ENCODE measurements around the gene TP63.

The TP63 gene

GRCh38 chr3:189624130-189624529, 7.1 kb upstream of the TP63 start:
- H2BK12ac ChIP-seq (ENCODE audit: low read length in 2 of 2): no peak overlapping the region

GRCh38 chr3:189625071-189625470, 6.1 kb upstream of the TP63 start:
- Histone ChIP-seq H3K4me2 (ENCODE audit: low read length, poor library complexity, severe bottlenecking) (no peak overlapping the region), H2BK15ac (ENCODE audit: low read depth, poor library complexity, severe bottlenecking) (no peak overlapping the region), H3K4ac (ENCODE audit: low read depth in 1 of 2, low read length in 2 of 2) (no peak overlapping the region), H3K27ac (ENCODE audit: low read length, poor library complexity, severe bottlenecking) (no peak overlapping the region), H2BK12ac (ENCODE audit: low read length in 2 of 2) (no peak overlapping the region), H4K91ac (ENCODE audit: low read length) (no peak overlapping the region), H3K23ac (ENCODE audit: low read length in 2 of 2) (no peak overlapping the region), H2AFZ (ENCODE audit: low read depth, low read length) (no peak overlapping the region), H3K4me1 (ENCODE audit: control insufficient read depth, insufficient read depth, low read depth, low read length) (no peaks in the 10 kb centered on the region), H4K8ac (ENCODE audit: low read length) (no peak overlapping the region), H2AK5ac (ENCODE audit: low read length, severe bottlenecking) (no peak overlapping the region), H3K9me3 (ENCODE audit: control insufficient read depth, low read length) (no peaks in the 10 kb centered on the region), H3K18ac (ENCODE audit: low read depth in 1 of 2, low read length in 2 of 2) (no peak overlapping the region), H3K27me3 (ENCODE audit: control insufficient read depth in 1 of 2, insufficient read depth in 1 of 2, low read length in 2 of 2) (no peaks in the 10 kb centered on the region), H3K4me3 (ENCODE audit: insufficient read depth in 1 of 2, low read depth in 1 of 2, low read length in 2 of 2) (no peak overlapping the region), H3K79me1 (replicated peaks; ENCODE audit: low read length, poor library complexity, severe bottlenecking) (no peaks in the 10 kb centered on the region), H2BK5ac (ENCODE audit: low read depth, low read length, poor library complexity, severe bottlenecking) (no peak overlapping the region), H3K14ac (ENCODE audit: low read length in 2 of 2) (no peak overlapping the region), H2BK120ac (ENCODE audit: low read depth, low read length) (no peak overlapping the region), H3K9ac (ENCODE audit: low read length) (no peak overlapping the region), H3K36me3 (ENCODE audit: control insufficient read depth in 1 of 2, insufficient read depth in 2 of 2, low read depth in 1 of 2, low read length in 2 of 2) (no peaks in the 10 kb centered on the region)
- 83% methylated on average over 1 of the region's 3 CpGs for WGBS
- no peak for DNase-seq

More at GRCh38 chr3:189624130-189624529, 7.1 kb upstream of the TP63 start:
- Histone ChIP-seq H4K91ac (ENCODE audit: low read length) (no peak overlapping the region), H4K8ac (ENCODE audit: low read length) (no peak overlapping the region), H2AFZ (ENCODE audit: low read depth, low read length) (no peak overlapping the region), H3K18ac (ENCODE audit: low read depth in 1 of 2, low read length in 2 of 2) (no peak overlapping the region), H2BK5ac (ENCODE audit: low read depth, low read length, poor library complexity, severe bottlenecking) (no peak overlapping the region), H3K4me2 (ENCODE audit: low read length, poor library complexity, severe bottlenecking) (no peak overlapping the region), H3K14ac (ENCODE audit: low read length in 2 of 2) (no peak overlapping the region), H3K79me1 (replicated peaks; ENCODE audit: low read length, poor library complexity, severe bottlenecking) (no peaks in the 10 kb centered on the region), H3K9me3 (ENCODE audit: control insufficient read depth, low read length) (no peaks in the 10 kb centered on the region), H3K36me3 (ENCODE audit: control insufficient read depth in 1 of 2, insufficient read depth in 2 of 2, low read depth in 1 of 2, low read length in 2 of 2) (no peaks in the 10 kb centered on the region), H3K4me3 (ENCODE audit: insufficient read depth in 1 of 2, low read depth in 1 of 2, low read length in 2 of 2) (no peak overlapping the region), H3K27ac (ENCODE audit: low read length, poor library complexity, severe bottlenecking) (no peak overlapping the region), H3K9ac (ENCODE audit: low read length) (no peak overlapping the region), H2BK120ac (ENCODE audit: low read depth, low read length) (no peak overlapping the region), H3K27me3 (ENCODE audit: control insufficient read depth in 1 of 2, insufficient read depth in 1 of 2, low read length in 2 of 2) (no peaks in the 10 kb centered on the region), H3K4ac (ENCODE audit: low read depth in 1 of 2, low read length in 2 of 2) (no peak overlapping the region), H3K23ac (ENCODE audit: low read length in 2 of 2) (no peak overlapping the region), H2BK15ac (ENCODE audit: low read depth, poor library complexity, severe bottlenecking) (no peak overlapping the region), H3K4me1 (ENCODE audit: control insufficient read depth, insufficient read depth, low read depth, low read length) (no peaks in the 10 kb centered on the region), H2AK5ac (ENCODE audit: low read length, severe bottlenecking) (no peak overlapping the region)
- DNase-seq: no peak
- no CpG with 5 or more reads among the region's 1 CpG for WGBS

GRCh38 chr3:189625572-189625971, 5.6 kb upstream of the TP63 start:
- Histone ChIP-seq H3K27ac (ENCODE audit: low read length, poor library complexity, severe bottlenecking) (no peak overlapping the region), H3K14ac (ENCODE audit: low read length in 2 of 2) (no peak overlapping the region), H3K4ac (ENCODE audit: low read depth in 1 of 2, low read length in 2 of 2) (no peak overlapping the region), H2AK5ac (ENCODE audit: low read length, severe bottlenecking) (no peak overlapping the region), H3K36me3 (ENCODE audit: control insufficient read depth in 1 of 2, insufficient read depth in 2 of 2, low read depth in 1 of 2, low read length in 2 of 2) (no peaks in the 10 kb centered on the region), H2BK5ac (ENCODE audit: low read depth, low read length, poor library complexity, severe bottlenecking) (no peak overlapping the region), H2BK15ac (ENCODE audit: low read depth, poor library complexity, severe bottlenecking) (no peak overlapping the region), H3K79me1 (replicated peaks; ENCODE audit: low read length, poor library complexity, severe bottlenecking) (no peaks in the 10 kb centered on the region), H4K91ac (ENCODE audit: low read length) (no peak overlapping the region), H4K8ac (ENCODE audit: low read length) (no peak overlapping the region), H3K9ac (ENCODE audit: low read length) (no peak overlapping the region), H2BK120ac (ENCODE audit: low read depth, low read length) (no peak overlapping the region), H2BK12ac (ENCODE audit: low read length in 2 of 2) (no peak overlapping the region), H3K4me3 (ENCODE audit: insufficient read depth in 1 of 2, low read depth in 1 of 2, low read length in 2 of 2) (no peak overlapping the region), H3K4me1 (ENCODE audit: control insufficient read depth, insufficient read depth, low read depth, low read length) (no peaks in the 10 kb centered on the region), H3K9me3 (ENCODE audit: control insufficient read depth, low read length) (no peaks in the 10 kb centered on the region), H3K18ac (ENCODE audit: low read depth in 1 of 2, low read length in 2 of 2) (no peak overlapping the region), H3K27me3 (ENCODE audit: control insufficient read depth in 1 of 2, insufficient read depth in 1 of 2, low read length in 2 of 2) (no peaks in the 10 kb centered on the region), H3K23ac (ENCODE audit: low read length in 2 of 2) (no peak overlapping the region), H2AFZ (ENCODE audit: low read depth, low read length) (no peak overlapping the region), H3K4me2 (ENCODE audit: low read length, poor library complexity, severe bottlenecking) (no peak overlapping the region)
- DNase-seq: no peak
- no CpG with 5 or more reads among the region's 2 CpGs for WGBS

GRCh38 chr3:189626286-189626685, 4.9 kb upstream of the TP63 start:
- Histone ChIP-seq H2AK5ac (ENCODE audit: low read length, severe bottlenecking) (no peak overlapping the region), H2AFZ (ENCODE audit: low read depth, low read length) (no peak overlapping the region), H3K79me1 (replicated peaks; ENCODE audit: low read length, poor library complexity, severe bottlenecking) (no peaks in the 10 kb centered on the region), H2BK120ac (ENCODE audit: low read depth, low read length) (no peak overlapping the region), H3K9me3 (ENCODE audit: control insufficient read depth, low read length) (no peaks in the 10 kb centered on the region), H3K4me3 (ENCODE audit: insufficient read depth in 1 of 2, low read depth in 1 of 2, low read length in 2 of 2) (no peak overlapping the region), H4K91ac (ENCODE audit: low read length) (no peak overlapping the region), H4K8ac (ENCODE audit: low read length) (no peak overlapping the region), H3K4me1 (ENCODE audit: control insufficient read depth, insufficient read depth, low read depth, low read length) (no peaks in the 10 kb centered on the region), H3K18ac (ENCODE audit: low read depth in 1 of 2, low read length in 2 of 2) (no peak overlapping the region), H3K23ac (ENCODE audit: low read length in 2 of 2) (no peak overlapping the region), H2BK15ac (ENCODE audit: low read depth, poor library complexity, severe bottlenecking) (no peak overlapping the region), H2BK5ac (ENCODE audit: low read depth, low read length, poor library complexity, severe bottlenecking) (no peak overlapping the region), H3K27ac (ENCODE audit: low read length, poor library complexity, severe bottlenecking) (no peak overlapping the region), H3K27me3 (ENCODE audit: control insufficient read depth in 1 of 2, insufficient read depth in 1 of 2, low read length in 2 of 2) (no peaks in the 10 kb centered on the region), H3K36me3 (ENCODE audit: control insufficient read depth in 1 of 2, insufficient read depth in 2 of 2, low read depth in 1 of 2, low read length in 2 of 2) (no peaks in the 10 kb centered on the region), H2BK12ac (ENCODE audit: low read length in 2 of 2) (no peak overlapping the region), H3K14ac (ENCODE audit: low read length in 2 of 2) (no peak overlapping the region), H3K4me2 (ENCODE audit: low read length, poor library complexity, severe bottlenecking) (no peak overlapping the region), H3K9ac (ENCODE audit: low read length) (no peak overlapping the region), H3K4ac (ENCODE audit: low read depth in 1 of 2, low read length in 2 of 2) (no peak overlapping the region)
- DNase-seq: no peak
- 91% methylated on average over 1 of the region's 1 CpG for WGBS
